Activated CD8-positive, alpha-beta memory T cell treated with anti-CD3 and anti-CD28 coated beads for 4 hours (primary cell): ENCODE measurements around the gene MAPKAPK3.
"Not testable (repeated sequence)": the region's sequence is repeated elsewhere in the genome, so short reads cannot be mapped to it uniquely, and the experiment has no call there.

Experiments
- DNase-seq, 2 donors: peaks; one replicate each; pipeline ENCODE4 v3.0.0-alpha.2; 2020; ENCODE audit warnings: low read depth in 2 of 2

MAPKAPK3 gene

DNA sequence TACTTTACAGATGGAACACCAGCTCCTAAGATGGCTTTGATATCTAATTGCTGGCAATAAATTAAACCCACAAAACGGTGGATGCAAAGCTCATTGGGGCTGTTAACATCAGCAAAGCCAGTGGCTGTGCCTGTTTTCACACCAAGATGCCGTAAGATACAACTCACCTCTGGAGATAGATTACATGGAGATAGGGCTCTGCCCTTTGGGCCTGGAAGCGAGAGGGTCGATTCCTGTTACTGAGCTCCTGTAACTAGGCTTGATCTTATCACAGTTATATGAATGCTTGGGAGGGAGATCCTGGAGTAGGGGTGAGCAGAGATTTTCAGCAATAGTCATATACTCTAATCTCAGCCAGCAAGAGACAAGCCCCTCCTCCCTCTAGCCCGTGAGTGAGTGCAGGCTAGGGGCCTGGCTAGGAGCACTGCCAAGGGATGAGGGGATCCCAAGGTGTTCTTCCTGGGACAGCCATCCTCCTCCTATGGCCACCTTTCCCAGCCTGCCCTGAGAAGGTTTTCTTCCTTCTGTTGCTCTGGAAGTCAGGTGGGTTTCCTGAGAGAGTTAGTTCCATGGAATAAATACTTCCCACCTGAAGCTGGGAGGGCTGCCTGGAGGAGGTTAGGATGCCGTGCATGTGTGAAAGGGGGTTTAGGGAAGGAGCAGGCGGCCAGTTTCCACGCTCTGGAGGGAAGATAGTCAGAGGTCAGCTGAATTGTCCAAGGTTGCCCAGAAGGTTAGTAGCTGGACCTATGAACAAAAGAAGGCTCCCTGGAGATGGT lies 39.7 kb downstream of the MAPKAPK3 start:
- no peak for DNase-seq

DNA sequence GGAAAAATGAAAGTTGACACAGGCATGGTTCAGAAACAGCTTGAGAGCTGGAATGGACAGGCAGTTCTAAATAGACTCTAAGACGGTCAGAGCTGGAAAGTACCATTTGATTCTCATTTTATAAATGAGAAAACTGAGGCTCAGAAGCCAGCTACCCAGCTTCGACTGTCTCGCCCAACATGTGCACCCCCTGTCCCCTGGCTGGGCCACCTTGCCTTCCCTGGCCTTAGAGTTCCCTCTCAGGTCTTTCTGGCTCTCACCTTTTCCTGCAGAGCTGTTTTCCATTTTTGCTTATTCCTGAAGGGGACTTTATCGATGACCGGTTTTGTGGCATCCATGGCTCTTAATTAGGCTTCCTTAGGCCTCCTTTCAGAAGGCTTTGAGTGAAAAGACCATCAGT lies 40.5 kb downstream of the MAPKAPK3 start:
- no peak for DNase-seq

DNA sequence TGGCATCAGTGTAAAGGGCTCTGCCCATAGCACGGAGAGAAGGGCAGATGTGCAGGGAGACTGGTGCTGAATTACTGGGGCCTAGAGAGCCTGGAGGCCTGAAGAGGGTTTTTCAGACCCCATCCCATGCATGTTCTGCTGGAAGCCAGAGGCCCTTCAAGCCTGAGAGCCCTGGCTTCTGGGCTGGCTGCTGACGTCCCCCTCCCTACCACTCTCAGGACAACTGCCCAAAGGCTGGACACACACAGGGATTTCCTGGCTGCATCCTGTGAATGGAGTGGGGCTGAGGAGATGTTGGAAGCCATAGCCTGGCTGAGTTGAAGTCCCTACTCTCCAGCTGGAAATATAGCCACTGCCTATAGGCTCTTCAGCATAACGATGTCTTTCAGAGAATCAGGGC lies 40.9 kb downstream of the MAPKAPK3 start:
- DNase-seq = no peak

DNA sequence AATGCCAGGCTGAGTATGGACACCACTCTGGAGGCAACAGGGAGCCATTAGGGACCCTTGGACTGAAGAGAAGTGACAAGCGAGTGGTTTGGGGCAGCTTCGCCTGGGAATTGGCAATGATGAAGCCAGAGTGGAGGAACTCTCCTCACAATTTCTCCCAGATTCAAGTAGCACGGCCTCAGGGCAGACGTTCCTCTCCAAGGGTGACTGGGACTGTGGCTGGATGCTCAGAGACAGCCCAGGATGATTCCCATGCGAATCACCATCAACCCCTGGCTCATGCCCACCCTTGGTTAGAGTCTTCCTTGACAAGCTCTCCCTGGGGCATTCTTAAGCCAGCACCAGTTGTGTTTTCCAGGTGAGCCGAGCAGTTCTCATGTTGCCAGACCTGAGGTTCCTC lies 41.5 kb downstream of the MAPKAPK3 start:
- DNase-seq = no peak

DNA sequence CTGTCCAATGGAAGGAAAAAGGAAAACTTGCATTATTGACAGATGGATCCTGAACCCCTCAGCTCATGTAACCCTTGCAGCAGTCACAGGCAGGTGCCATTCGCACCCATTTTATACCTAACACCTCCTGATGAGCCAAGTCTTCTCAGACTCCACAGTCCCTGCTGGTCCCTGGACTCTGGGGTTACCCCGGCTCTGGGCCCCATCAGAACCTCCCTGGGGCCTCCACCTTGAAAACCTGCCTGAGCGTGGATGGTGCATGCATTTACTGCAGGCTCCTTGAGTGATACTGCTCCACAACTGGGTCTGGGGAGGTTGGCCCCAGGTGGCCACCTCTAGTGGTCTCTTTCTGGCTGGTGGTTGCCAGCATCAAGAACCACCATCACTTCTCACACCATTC lies 41.9 kb downstream of the MAPKAPK3 start:
- no peak for DNase-seq

DNA sequence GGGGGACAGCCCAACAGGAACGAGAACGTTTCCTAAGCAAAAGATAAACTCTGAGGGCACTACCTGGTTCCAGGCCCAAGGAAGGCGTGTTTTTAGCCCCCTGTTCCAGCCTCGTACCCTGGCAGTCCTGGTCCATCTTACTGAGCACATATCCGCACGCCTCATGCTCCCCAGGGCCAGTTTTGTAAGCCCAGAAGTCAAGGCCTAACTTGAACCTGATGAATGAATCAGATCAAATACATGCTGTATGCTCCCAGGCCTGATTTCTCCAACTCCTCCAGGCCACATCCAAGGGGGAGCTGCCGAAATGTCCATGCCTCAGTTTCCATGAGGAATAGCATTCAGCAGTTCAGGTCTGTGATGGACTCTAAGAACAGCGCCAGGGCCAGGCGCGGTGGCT lies 43.4 kb downstream of the MAPKAPK3 start:
- DNase-seq = no peak

DNA sequence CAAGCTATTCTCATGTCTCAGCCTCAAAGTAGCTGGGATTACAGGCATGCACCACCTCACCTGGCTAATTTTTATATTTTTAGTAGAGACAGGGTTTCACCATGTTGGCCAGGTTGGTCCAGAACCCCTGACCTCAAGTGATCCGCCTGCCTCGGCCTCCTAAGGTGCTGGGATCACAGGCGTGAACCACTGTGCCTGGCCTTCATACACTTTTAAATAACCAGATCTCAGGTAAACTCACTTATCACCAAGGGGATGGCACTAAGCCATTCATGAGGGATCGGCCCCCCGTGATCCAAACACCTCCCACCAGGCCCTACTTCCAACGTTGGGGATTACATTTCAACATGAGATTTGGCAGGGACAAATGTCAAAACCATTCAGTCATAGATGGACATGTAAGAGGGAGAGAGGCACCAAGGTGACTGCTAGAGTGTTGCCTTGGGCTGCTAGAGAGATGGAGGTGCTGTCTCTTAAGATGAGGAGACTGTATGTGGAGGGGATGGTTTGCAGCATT lies 44.4 kb downstream of the MAPKAPK3 start:
- no peak for DNase-seq

DNA sequence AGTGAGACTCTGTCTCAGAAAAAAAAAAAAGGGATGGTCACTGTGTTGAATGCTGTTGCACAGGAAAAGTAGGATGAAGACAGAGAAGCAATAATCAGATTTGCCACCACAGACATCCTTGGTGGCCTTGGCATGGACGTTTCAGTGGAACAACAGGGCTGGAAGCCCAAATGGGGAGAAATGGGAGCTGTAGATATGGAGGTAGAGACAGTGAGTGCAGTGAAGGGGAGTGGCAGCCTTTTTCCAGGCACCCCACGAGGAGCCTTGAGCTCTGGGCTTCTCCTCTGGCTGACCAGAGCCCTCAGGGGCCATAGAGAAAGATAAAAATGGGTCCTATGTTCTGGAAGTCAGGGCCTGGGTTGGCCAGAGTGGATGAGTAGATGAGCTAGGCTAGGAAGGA lies 45.5 kb downstream of the MAPKAPK3 start:
- DNase-seq = no peak

DNA sequence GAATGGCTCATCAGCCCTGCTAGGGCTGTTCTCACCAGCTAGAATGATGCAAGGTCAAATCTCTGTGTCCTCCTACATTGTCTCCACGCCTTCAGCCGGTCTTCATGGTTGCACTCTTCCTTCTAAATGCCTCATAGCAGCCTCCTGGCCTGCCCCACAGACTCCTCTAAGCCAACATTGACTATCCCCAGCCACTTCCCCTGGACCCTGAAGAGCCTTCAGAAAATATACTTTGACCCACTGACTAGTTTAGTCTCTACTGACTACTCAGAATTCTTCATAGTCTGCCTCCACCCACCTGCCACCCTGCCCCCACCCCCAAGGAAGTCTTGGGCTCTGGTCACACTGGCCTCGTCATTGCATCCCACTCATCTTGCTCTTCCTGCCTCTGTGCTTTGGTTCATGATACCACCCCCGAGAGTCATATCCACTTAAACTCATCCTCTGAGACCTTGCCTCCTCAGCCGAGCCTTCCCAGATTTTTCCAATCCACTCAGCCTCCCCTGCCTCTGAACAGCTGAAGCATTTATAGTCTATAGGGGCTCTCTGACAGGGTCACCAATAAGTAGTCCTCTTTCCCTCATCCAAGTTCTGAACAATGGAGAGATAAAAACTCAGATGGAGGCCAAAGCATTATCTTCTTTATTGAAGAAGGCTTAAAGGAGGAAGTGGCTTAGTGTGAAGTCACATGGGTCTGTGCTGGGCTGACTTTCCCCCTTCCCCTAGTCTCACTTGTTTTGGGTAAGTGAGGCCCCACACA lies 48.3 kb downstream of the MAPKAPK3 start:
- DNase-seq = no peak

DNA sequence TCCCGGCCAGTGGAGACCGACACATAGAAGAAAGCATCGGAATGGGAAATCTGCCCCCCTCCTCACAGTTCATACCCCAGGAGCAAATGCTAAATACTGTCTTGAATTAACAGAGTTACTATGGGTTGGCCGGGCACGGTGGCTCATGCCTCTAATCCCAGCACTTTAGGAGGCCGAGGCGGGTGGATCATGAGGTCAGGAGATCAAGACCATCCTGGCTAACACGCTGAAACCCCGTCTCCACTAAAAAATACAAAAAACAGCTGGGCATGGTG lies 48.8 kb downstream of the MAPKAPK3 start:
- DNase-seq = not testable (repeated sequence)

DNA sequence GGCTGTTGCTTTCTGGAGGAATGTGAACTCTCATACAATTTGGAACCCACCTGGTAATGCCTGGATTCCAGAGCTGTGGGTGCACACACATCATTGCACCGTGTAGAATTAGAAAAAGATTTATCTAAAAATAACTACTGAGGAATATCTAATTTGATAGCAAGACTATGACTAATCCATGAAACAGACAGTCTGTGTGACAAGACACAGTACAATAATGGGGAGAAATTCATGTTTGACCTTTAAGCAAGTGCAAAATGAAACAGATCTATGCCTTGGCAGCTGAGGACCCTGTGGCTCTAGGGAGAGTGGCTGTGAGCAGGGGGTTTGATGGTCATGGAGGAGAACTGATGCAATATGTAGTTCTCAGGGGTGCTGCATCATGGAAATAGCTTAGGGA lies 49.9 kb downstream of the MAPKAPK3 start:
- no peak for DNase-seq

DNA sequence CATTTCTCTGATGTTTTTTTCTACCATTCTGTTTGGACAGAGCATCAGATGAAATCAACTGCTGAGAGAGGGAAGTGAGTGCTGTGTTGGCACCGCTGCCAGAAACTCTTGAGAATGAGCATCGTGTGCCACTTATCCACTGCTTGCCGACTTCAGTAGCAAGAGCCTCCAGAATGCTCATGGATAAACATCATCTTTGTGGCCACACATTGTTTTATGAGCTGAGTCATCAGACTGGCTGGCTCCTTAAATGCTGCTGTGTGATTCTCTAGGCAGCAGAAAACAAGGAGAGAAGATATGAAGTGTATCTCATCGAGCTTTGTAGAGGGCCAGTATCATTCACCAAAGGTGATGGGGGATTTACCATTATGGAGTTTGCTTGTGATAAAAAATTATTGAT lies 54.4 kb downstream of the MAPKAPK3 start:
- no peak for DNase-seq

DNA sequence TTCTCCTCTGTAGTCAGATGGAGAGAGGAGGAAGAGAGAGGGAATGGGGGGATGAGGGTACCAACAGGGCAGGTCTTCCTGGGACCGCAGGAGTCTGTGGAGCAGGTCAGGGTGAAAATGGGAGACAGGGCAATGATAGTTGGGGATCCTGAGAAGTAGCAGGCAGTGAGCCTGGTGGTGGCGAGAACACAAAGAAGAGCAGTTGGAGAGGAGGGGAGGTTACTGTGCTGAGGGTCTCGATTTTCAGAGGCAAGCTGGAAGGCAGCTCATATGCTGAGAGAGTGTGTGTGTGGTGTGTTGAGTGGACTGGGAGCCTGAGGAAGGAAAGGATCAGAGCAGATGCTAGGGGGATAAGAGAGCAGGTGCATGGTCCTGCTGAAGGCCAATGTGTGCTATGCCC lies 55.7 kb downstream of the MAPKAPK3 start:
- DNase-seq = no peak

DNA sequence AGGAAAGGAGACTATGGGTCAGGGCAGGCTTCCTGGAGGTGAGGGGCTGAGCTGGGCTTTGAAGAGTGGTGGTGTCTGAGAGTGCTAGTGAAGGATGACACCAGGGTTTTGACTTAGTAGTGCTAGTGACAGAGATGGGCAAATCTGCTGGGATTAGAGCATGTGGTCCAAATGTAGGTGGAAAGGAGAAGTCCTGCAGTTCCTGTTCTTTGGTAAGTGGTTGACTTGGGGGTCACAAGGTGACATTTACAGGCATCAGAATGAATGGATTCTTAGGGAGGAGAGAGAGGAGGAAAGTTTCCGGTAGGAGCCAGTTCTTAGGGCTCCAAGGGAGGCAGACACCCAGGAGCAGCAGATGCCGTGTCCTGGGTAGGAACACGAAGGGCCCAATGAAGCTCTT lies 57.0 kb downstream of the MAPKAPK3 start:
- no peak for DNase-seq

DNA sequence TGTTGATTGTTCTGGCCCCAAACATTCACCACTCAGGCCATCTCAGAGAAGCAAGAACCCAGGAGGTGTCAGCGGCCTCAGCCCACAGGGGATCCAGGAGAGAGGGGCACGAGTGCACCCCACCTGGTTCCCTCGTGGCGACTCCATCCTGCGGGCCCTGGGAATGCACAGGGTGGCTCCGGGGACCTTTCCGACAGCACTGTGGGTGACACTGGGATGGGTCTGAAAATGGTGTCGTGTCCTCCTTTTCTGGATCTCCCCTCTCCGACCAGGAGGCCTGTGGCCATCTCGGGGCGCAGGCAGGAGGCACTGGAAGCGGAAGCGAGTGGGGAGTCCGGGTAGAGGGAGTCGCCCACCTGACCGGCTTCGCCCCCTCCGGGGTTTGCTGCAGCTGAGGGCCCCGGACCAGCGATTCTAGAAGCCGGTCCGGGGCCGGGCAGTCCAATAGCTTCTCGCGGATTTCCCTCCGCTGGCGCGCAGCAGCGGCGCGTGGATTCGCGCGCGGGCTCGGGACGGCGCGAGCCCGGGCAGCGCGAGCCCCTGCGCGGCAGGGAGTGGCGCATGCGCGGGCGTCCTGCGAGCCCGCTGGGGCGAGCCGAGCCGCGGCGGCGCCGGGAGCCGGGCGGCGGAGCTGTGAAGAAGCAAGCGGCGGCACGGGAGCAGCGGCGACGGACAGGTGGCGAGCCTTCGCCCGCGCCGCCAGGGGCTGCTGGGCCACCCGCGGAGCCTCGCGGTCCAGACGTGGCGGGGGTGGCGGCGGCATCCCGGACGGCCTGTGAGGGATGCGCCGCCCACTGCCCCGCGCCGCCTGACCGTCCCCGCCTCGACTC lies 57.6 kb downstream of the MAPKAPK3 start, which contains the start of gene DOCK3:
Gene DOCK3, plus strand, starts transcription at position 579 of the 830 bp plus-strand sequence. CDS start 337 bp downstream, outside the sequence.
- DNase-seq = peak; percentile 21 to 30

DNA sequence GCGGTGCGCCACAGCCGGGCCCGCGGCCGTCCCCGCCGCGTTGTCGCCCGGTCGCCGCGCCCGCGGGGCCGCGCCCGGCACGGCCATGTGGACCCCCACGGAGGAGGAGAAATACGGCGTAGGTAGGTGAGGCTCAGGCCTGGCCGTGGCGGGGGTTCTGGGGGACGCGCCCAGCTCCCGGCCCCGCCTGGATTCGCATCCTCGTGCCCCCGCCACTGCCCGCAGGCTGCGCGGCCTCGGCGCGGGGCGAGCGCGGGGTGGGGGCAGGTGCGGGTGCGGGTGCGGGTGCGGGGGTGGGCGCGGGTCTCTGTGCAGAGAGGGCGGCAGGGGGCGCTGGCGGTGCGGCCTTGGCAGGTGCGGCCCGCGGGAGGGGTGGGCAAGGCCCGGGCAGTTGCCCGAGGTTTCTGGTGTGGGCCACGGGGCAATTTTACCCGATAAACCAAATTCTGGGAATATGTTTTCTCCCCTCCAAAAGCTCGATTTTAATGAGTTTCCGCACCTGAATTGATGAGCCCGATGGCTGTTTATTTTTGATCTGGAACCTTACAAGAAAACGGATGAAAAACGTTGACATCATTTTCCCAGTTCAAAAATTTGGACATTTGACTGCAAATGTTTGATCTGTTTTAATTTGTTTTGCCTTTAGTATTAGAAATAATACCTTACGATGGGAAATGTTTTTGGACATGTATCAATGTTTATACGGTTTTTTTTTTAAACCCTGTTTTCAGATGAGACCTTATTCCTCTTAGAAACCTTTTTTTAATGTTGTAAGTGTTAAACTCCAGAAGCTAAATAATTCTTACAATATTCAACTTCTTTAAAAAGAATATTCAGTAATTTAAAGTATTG lies 58.5 kb downstream of the MAPKAPK3 start:
- DNase-seq = peak; percentile 29 to 36

DNA sequence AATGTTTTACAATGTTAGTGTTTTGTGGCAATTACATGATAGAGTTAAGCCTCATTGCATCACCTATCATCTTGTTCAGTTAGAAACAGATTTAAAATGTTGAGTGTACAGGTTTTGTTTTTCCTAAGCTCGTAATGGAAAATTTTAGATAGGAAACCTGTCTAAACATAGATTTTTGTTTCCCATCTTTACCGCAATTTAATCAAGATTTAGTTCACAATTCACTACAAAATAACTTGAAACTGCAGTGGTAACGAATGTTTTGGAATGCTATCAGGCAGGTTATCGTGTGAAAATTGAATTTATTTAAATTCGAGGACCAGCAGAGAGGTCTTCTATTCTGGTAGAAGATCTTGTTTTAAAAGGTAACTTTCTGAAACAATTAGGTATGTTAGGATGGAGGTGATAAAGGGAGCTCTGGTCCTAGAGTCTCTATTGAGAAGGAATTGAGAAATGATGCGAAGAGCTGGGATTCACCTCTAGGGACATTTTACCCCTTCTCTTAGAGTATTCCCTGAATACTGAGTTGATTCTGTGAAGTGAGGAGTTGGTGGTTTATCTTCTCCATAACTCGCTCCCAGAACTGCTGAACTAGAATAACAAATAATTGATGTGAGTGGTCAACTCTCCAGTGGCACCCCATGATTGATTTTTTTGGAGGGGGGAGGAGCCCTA lies 59.2 kb downstream of the MAPKAPK3 start:
- DNase-seq = no peak

DNA sequence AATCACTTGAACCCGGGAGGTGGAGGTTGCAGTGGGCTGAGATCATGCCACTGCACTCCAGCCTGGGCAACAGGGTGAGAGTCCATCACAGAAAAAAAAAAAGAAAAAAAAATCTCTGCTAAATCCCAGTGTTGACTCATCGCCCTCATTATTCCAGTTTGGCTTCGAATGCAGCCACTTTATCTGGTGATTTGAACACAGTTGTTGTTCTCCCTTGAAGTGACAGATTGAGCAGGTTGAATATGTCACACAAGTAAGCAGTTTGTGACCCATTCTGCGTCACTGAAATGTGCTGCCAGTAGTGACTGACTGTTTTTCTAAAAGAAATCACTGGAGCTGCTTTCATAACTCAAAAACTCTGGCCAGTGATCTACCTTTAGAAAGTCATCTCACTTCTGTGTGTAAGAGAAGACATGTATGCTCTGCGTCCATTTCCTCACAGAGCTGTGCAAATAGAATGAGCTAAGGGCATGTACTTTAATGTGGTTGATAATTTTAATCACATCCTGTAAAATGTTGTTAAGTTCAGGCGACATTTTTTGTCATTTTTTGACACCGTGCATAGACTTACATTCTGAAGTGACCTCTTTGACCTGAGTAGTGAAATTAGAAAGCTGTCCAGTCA lies 70.3 kb downstream of the MAPKAPK3 start:
- DNase-seq = no peak

DNA sequence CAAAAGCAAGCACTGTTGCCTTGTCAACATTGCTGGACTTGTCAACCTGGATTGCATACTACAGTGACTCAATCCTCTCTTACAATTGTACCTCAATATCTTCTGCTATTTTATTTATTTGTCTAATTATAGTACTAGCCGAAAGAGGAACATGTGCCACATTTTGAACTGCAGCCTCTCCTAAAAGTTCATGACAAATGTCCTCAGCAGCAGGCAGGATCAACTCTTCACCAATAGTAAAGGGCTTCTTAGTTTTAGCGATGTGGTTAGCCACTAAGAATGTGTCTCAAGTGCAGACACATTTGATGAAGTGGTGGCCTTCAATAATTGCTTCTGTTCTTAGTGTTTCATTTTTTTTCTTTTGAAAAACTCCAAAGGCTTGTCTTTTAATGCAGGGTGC lies 71.0 kb downstream of the MAPKAPK3 start:
- DNase-seq = no peak

DNA sequence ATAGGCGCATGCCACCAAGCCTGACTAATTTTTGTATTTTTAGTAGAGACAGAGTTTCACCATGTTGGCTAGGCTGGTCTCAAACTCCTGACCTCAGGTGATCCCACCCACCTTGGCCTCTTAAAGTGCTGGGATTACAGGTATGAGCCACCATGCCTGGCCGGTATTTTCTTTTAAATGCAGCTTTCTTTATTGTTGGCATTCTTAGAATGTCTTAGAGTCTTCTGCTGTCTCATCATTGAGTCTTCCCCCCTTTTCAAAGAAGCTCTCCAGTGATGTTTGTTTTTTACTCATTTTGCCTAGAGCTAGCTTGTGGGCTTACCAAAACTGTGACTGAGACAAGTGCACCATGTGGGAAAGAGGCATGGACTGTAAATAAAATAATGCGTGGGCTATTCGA lies 71.7 kb downstream of the MAPKAPK3 start:
- not testable (repeated sequence) for DNase-seq
